H1 (cell line): ENCODE results near the gene SLC23A1.

Experiments
- ASH2L ChIP-seq: fragments of 200-600, 300-600 bp; sonication (generic); IDR thresholded peaks from one replicate; pipeline ENCODE4 v1.7.1; 2017; ENCODE audit warnings: low read length
- BACH1 ChIP-seq: IDR thresholded peaks from 2 replicates; pipeline ENCODE4 v1.6.1; 2012; ENCODE audit warnings: low read length, improper control_type of control experiment
- CTBP2 ChIP-seq: IDR thresholded peaks from 2 replicates; pipeline ENCODE4 v1.7.0; 2011; ENCODE audit warnings: borderline replicate concordance, mild to moderate bottlenecking, moderate library complexity, mixed read lengths, low read length; ENCODE audit not compliant: insufficient read depth, insufficient read length
- CTCF ChIP-seq, 3 experiments: IDR thresholded peaks; 1 replicate in 2 of 3; 2 replicates in 1 of 3; pipeline versions ENCODE4 v1.5.1 to v1.6.1; 2011; ENCODE audit warnings: low read length in 3 of 3, mild to moderate bottlenecking in 3 of 3, inconsistent platforms in 2 of 3, low read depth in 1 of 3, moderate library complexity in 1 of 3; ENCODE audit not compliant: insufficient read depth in 1 of 3; ENCODE audit errors: control extremely low read depth in 1 of 3
- EP300 ChIP-seq, 2 experiments: IDR thresholded peaks; 1 replicate in 1 of 2; 2 replicates in 1 of 2; pipeline ENCODE4 v1.6.1; 2011 to 2012; ENCODE audit warnings: low read depth in 2 of 2, low read length in 2 of 2, mild to moderate bottlenecking in 2 of 2, borderline replicate concordance in 1 of 2, inconsistent platforms in 1 of 2, moderate library complexity in 1 of 2
- MAFK ChIP-seq: IDR thresholded peaks from 2 replicates; pipeline ENCODE4 v1.6.1; 2012; ENCODE audit warnings: low read depth, mild to moderate bottlenecking, improper control_type of control experiment, low read length
- POLR2AphosphoS5 ChIP-seq: IDR thresholded peaks from 2 replicates; pipeline ENCODE4 v1.6.1; 2011; ENCODE audit warnings: low read depth, low read length
- RFX5 ChIP-seq: IDR thresholded peaks from 2 replicates; pipeline ENCODE4 v1.6.1; 2011; ENCODE audit warnings: low read depth, low read length, improper control_type of control experiment, borderline replicate concordance
- SAP30 ChIP-seq: fragments of 300-600 bp; sonication (generic); IDR thresholded peaks from 2 replicates; pipeline ENCODE4 v1.7.1; 2012; ENCODE audit warnings: low read length, moderate library complexity, mild to moderate bottlenecking, inconsistent platforms; ENCODE audit not compliant: insufficient read depth, insufficient replicate concordance
- SIN3A ChIP-seq, 2 experiments: IDR thresholded peaks in 1 of 2; conservative IDR thresholded peaks in 1 of 2; 2 replicates each; pipeline ENCODE4 v1.6.1; 2011 to 2012; ENCODE audit warnings: low read length in 2 of 2, improper control_type of control experiment in 1 of 2, low read depth in 1 of 2, mild to moderate bottlenecking in 1 of 2
- SP1 ChIP-seq: IDR thresholded peaks from 2 replicates; pipeline ENCODE4 v1.6.1; 2011; ENCODE audit warnings: low read depth, low read length
- SP4 ChIP-seq: IDR thresholded peaks from 2 replicates; pipeline ENCODE4 v1.6.1; 2012; ENCODE audit warnings: low read length, inconsistent platforms
- TAF1 ChIP-seq: IDR thresholded peaks from 2 replicates; pipeline ENCODE4 v1.6.1; 2011; ENCODE audit warnings: mild to moderate bottlenecking, low read depth, low read length
- TF ChIP-seq, protein P1 (sequence below): IDR thresholded peaks from 2 replicates; pipeline ENCODE4 v1.6.1; 2012; ENCODE audit warnings: low read length, inconsistent platforms

DNA sequence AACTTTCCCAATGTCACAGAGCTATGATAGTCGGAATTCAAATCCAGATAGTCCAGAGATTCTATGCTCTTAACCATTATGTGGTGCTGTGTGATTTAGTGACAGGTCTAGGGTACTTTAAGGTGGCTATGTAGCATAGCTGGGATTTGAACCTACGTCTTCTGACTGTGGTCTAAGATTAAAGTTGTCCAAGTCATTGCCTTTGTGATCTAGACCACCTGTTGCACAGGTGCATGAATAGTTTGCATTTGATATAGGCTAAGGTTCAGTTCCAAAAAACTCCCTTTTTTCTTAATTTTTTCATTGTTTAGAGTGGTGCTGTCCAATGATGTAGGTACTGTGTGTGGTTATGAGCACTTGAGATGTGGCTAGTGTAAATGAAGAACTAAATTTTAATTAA lies 38.9 kb downstream of the SLC23A1 start:
- no peak for TF ChIP-seq CTCF (IDR thresholded peaks at IDR 0.05; ENCODE audit: control extremely low read depth in 1 of 3, insufficient read depth in 1 of 3, low read depth in 1 of 3, low read length in 3 of 3)
- no peak for TF ChIP-seq SP4
- no peak for TF ChIP-seq POLR2AphosphoS5
- TF ChIP-seq SIN3A (conservative IDR thresholded peaks at IDR 0.05 in 1 of 2, IDR thresholded peaks at IDR 0.05 in 1 of 2; ENCODE audit: low read depth in 1 of 2, low read length in 2 of 2) = no peak
- TF ChIP-seq, protein P1, sequence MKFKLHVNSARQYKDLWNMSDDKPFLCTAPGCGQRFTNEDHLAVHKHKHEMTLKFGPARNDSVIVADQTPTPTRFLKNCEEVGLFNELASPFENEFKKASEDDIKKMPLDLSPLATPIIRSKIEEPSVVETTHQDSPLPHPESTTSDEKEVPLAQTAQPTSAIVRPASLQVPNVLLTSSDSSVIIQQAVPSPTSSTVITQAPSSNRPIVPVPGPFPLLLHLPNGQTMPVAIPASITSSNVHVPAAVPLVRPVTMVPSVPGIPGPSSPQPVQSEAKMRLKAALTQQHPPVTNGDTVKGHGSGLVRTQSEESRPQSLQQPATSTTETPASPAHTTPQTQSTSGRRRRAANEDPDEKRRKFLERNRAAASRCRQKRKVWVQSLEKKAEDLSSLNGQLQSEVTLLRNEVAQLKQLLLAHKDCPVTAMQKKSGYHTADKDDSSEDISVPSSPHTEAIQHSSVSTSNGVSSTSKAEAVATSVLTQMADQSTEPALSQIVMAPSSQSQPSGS = no peak
- no peak for TF ChIP-seq BACH1
- TF ChIP-seq SAP30 = no peak
- TF ChIP-seq MAFK = no peak
- no peak for TF ChIP-seq TAF1
- TF ChIP-seq ASH2L = no peak
- TF ChIP-seq SP1 = no peak
- no peak for TF ChIP-seq CTBP2
- no peak for TF ChIP-seq EP300 (IDR thresholded peaks at IDR 0.05; ENCODE audit: borderline replicate concordance in 1 of 2, low read depth in 2 of 2, low read length in 2 of 2)
- TF ChIP-seq RFX5 = no peak
